Esophagus squamous epithelium (tissue), 5 donors: ENCODE data around the gene TOMM70. TPM values are rescaled to one million over a fixed set of nuclear protein-coding genes. Genes with fewer than 3 reads are reported as not detected.

ENCODE experiments used
- DNase-seq: peaks from one replicate; lab custom pipeline; 2025; lab: John Stamatoyannopoulos, UW
- H3K27ac ChIP-seq, 4 donors: fragments of 200-600 bp; sonication (generic); one replicate each; pipeline ENCODE4 v1.5.1; 2016 to 2019; ENCODE audit warnings: mild to moderate bottlenecking in 1 of 4
- H3K27me3 ChIP-seq, 4 donors: fragments of 200-600 bp; sonication (generic); 1 replicate in 3 of 4; 2 replicates in 1 of 4; pipeline versions ENCODE4 v1.5.1 to v1.6.0; 2017 to 2021; ENCODE audit warnings: antibody characterized with exemption in 1 of 4
- H3K36me3 ChIP-seq, 3 donors: fragments of 200-600 bp; sonication (generic); one replicate each; pipeline ENCODE4 v1.5.1; 2016 to 2019
- H3K4me1 ChIP-seq, 3 donors: fragments of 200-600 bp; sonication (generic); one replicate each; pipeline ENCODE4 v1.5.1; 2017 to 2019
- H3K4me3 ChIP-seq, 4 donors: fragments of 200-600 bp; sonication (generic); 1 replicate in 3 of 4; 2 replicates in 1 of 4; pipeline ENCODE4 v1.5.1; 2016 to 2019; ENCODE audit warnings: mild to moderate bottlenecking in 2 of 4, moderate library complexity in 1 of 4
- H3K9me3 ChIP-seq, 3 donors: fragments of 200-600 bp; sonication (generic); one replicate each; pipeline ENCODE4 v1.5.1; 2016 to 2019
- CTCF ChIP-seq, 6 experiments: fragments of 450-650 bp in 4 of 6; fragments of 200-600 bp in 2 of 6; sonication (generic) in 2 of 6; IDR thresholded peaks; one replicate each; pipeline ENCODE4 v1.5.1; 2016 to 2019; ENCODE audit warnings: antibody characterized with exemption in 6 of 6, mild to moderate bottlenecking in 4 of 6, moderate library complexity in 4 of 6
- POLR2A ChIP-seq, 4 donors: fragments of 450-650 bp; IDR thresholded peaks; one replicate each; pipeline ENCODE4 v1.6.1; 2017; ENCODE audit warnings: antibody characterized with exemption in 4 of 4, mild to moderate bottlenecking in 4 of 4, moderate library complexity in 3 of 4
- WGBS, 2 donors: methylation state at CpG; one replicate each; pipeline ENCODE4 v1.1.5; 2018; 5-methylcytosine and 5-hydroxymethylcytosine counted together
- intact Hi-C: fragments of 100-400 bp; cut with DNase I; formaldehyde crosslinking; loops from one replicate; pipeline ENCODE4 v1.15.0; 2022
- total RNA-seq, 4 donors: library from RNA; depleted of rRNA; stranded (reverse); fragments of >200 nt; gene quantifications; one replicate each; pipeline ENCODE4 v1.1.0, GENCODE V29; 2016
- donor health status: DM: yes; HTN: yes; CAD: no.

The TOMM70 gene
- total RNA-seq, 4 donors from 2014 or later, result 32.0 to 51.3 (median 44.3) TPM

GRCh38 chr3:100386437-100387074, 14.3 kb downstream of the TOMM70 start:
- Histone ChIP-seq H3K4me1 (no peaks in the 10 kb centered on the region), H3K27ac (no peak overlapping the region), H3K4me3 (no peak overlapping the region), H3K27me3 (no peaks in the 10 kb centered on the region), H3K36me3 (peaks cover 0 to 85% (median 0%) of the 10 kb centered on the region in 3 donors), H3K9me3 (peaks cover 0 to 11% (median 8%) of the 10 kb centered on the region in 3 donors)
- DNase-seq, result no peak
- TF ChIP-seq CTCF (IDR thresholded peaks at IDR 0.05), result no peak
- no peak for TF ChIP-seq POLR2A (IDR thresholded peaks at IDR 0.05)
- intact Hi-C loops, result no loop called here

GRCh38 chr3:100384733-100385525, 16.0 kb downstream of the TOMM70 start:
- TF ChIP-seq POLR2A (IDR thresholded peaks at IDR 0.05) (no peak), CTCF (IDR thresholded peaks at IDR 0.05) (no peak)
- peaks cover 0 to 86% (median 0%) of the 10 kb centered on the region in 3 donors for H3K36me3 ChIP-seq

GRCh38 chr3:100376301-100376700, 24.6 kb downstream of the TOMM70 start:
- DNase-seq, result no peak
- intact Hi-C loops, result no loop called here
- Histone ChIP-seq H3K4me1 (no peaks in the 10 kb centered on the region), H3K27ac (no peak overlapping the region), H3K9me3 (no peaks in the 10 kb centered on the region), H3K36me3 (peaks cover 4 to 100% (median 17%) of the 10 kb centered on the region in 3 donors), H3K4me3 (no peak overlapping the region), H3K27me3 (no peaks in the 10 kb centered on the region)
- 87 to 100% methylated on average over 4 of the region's 4 CpGs for WGBS, 2 donors
- TF ChIP-seq CTCF (IDR thresholded peaks at IDR 0.05), result no peak
- no peak for TF ChIP-seq POLR2A (IDR thresholded peaks at IDR 0.05)

More at GRCh38 chr3:100384733-100385525, 16.0 kb downstream of the TOMM70 start:
- Histone ChIP-seq H3K27ac (no peak overlapping the region), H3K4me3 (no peak overlapping the region), H3K9me3 (peaks cover 0 to 11% (median 8%) of the 10 kb centered on the region in 3 donors), H3K27me3 (no peaks in the 10 kb centered on the region), H3K4me1 (no peaks in the 10 kb centered on the region)
- DNase-seq, result no peak
- WGBS, 2 donors, result 83 to 93% methylated on average over 8 of the region's 8 CpGs
- intact Hi-C loops, result no loop called here

GRCh38 chr3:100374521-100374920, 26.4 kb downstream of the TOMM70 start:
- TF ChIP-seq CTCF (IDR thresholded peaks at IDR 0.05) (no peak), POLR2A (IDR thresholded peaks at IDR 0.05) (no peak)
- intact Hi-C loops, result no loop called here
- H3K27ac ChIP-seq, result no peak overlapping the region
- no peak for DNase-seq
- peaks cover 4 to 100% (median 25%) of the 10 kb centered on the region in 3 donors for H3K36me3 ChIP-seq
- no peaks in the 10 kb centered on the region for H3K9me3 ChIP-seq
- H3K27me3 ChIP-seq, result no peaks in the 10 kb centered on the region
- no peaks in the 10 kb centered on the region for H3K4me1 ChIP-seq
- H3K4me3 ChIP-seq, result no peak overlapping the region

- no peaks in the 10 kb centered on the region for H3K27me3 ChIP-seq
- no peak overlapping the region for H3K27ac ChIP-seq
- no peak for DNase-seq
- intact Hi-C loops, result no loop called here
- no peaks in the 10 kb centered on the region for H3K4me1 ChIP-seq
- no peak for TF ChIP-seq CTCF (IDR thresholded peaks at IDR 0.05)
- no peak for TF ChIP-seq POLR2A (IDR thresholded peaks at IDR 0.05)
- no peaks in the 10 kb centered on the region for H3K9me3 ChIP-seq
- H3K4me3 ChIP-seq, result no peak overlapping the region
- WGBS, 2 donors, result 87 to 89% methylated on average over 1 of the region's 1 CpG
- H3K36me3 ChIP-seq, result peaks cover 0 to 98% (median 21%) of the 10 kb centered on the region in 3 donors
These were observed 30.1 kb downstream of the TOMM70 start for GRCh38 chr3:100370756-100371155.
